WTC11 (cell line): Measurements from ENCODE around the gene ASPHD1. TPM values are rescaled to one million over a fixed set of nuclear protein-coding genes. Genes with fewer than 3 reads are reported as not detected.

Experiments used
- ATAC-seq: fragments of 200-7000 bp; cut with Tn5 transposase; 2 replicates; pipeline ENCODE4 v1.10.0; 2021; ENCODE audit warnings: mild to moderate bottlenecking, moderate library complexity
- CTCF ChIA-PET: fragments of 300-600 bp; sonication (Branson Sonifier 250); formaldehyde crosslinking; loops from one replicate; lab custom pipeline; 2021; ENCODE audit warnings: antibody characterized with exemption; lab: Charles Lee
- POLR2A ChIA-PET: fragments of 350-600 bp; sonication (Branson Sonifier 250); formaldehyde crosslinking; loops from one replicate; lab custom pipeline; 2021; ENCODE audit warnings: antibody characterized with exemption; lab: Charles Lee
- DNase-seq: peaks from one replicate; pipeline ENCODE4 v3.0.0; 2021; ENCODE audit warnings: low spot score
- H3K27ac Mint-ChIP-seq: 2 replicates; pipeline ENCODE4 v1.8.0; 2021; ENCODE audit warnings: mixed read lengths
- H3K27me3 Mint-ChIP-seq: 2 replicates; pipeline ENCODE4 v1.8.0; 2021; ENCODE audit warnings: low read depth, mild to moderate bottlenecking, moderate library complexity, mixed read lengths
- H3K36me3 Mint-ChIP-seq: 2 replicates; pipeline ENCODE4 v1.8.0; 2021; ENCODE audit warnings: mixed read lengths
- H3K4me1 Mint-ChIP-seq: 2 replicates; pipeline ENCODE4 v1.8.0; 2022; ENCODE audit warnings: mixed read lengths
- H3K4me3 Mint-ChIP-seq: 2 replicates; pipeline ENCODE4 v1.8.0; 2021; ENCODE audit warnings: mild to moderate bottlenecking, moderate library complexity, mixed read lengths
- H3K9me3 Mint-ChIP-seq: 2 replicates; pipeline ENCODE4 v1.8.0; 2021; ENCODE audit warnings: mixed read lengths
- CBFB ChIP-seq: sonication (generic); formaldehyde crosslinking; IDR thresholded peaks from 2 replicates; pipeline ENCODE4 v1.8.1; 2022; ENCODE audit warnings: mild to moderate bottlenecking, low read depth, missing genetic modification reagents
- GTF2I ChIP-seq: fragments of 250-450 bp; sonication (Bioruptor Pico); conservative IDR thresholded peaks from 2 replicates; pipeline ENCODE4 v1.4.0; 2021; ENCODE audit warnings: mild to moderate bottlenecking
- HMGA2 ChIP-seq: fragments of 250-450 bp; sonication (Bioruptor Pico); IDR thresholded peaks from 2 replicates; pipeline ENCODE4 v1.4.0; 2021; ENCODE audit warnings: mild to moderate bottlenecking, moderate library complexity
- JAZF1 ChIP-seq: fragments of 250-450 bp; sonication (Bioruptor Pico); IDR thresholded peaks from 2 replicates; pipeline ENCODE4 v1.9.0; 2021; ENCODE audit warnings: moderate library complexity, mild to moderate bottlenecking, inconsistent platforms
- KAT7 ChIP-seq: sonication (generic); formaldehyde crosslinking; IDR thresholded peaks from 2 replicates; pipeline ENCODE4 v1.8.1; 2023; ENCODE audit warnings: missing genetic modification reagents, mild to moderate bottlenecking, borderline replicate concordance
- MXD4 ChIP-seq: fragments of 250-450 bp; sonication (Bioruptor Pico); IDR thresholded peaks from 2 replicates; pipeline ENCODE4 v1.8.0; 2021; ENCODE audit warnings: mild to moderate bottlenecking, moderate library complexity, borderline replicate concordance
- MYBL2 ChIP-seq: sonication (generic); formaldehyde crosslinking; IDR thresholded peaks from 2 replicates; pipeline ENCODE4 v1.8.1; 2023; ENCODE audit warnings: mild to moderate bottlenecking, moderate library complexity, missing genetic modification reagents
- NFYB ChIP-seq: sonication (generic); formaldehyde crosslinking; conservative IDR thresholded peaks from 2 replicates; pipeline ENCODE4 v1.8.0; 2022; ENCODE audit warnings: low read depth, missing genetic modification reagents
- NR1H2 ChIP-seq: sonication (generic); formaldehyde crosslinking; IDR thresholded peaks from 2 replicates; pipeline ENCODE4 v1.9.0; 2021; ENCODE audit warnings: mild to moderate bottlenecking, moderate library complexity, missing genetic modification reagents
- NR2C2 ChIP-seq: sonication (generic); formaldehyde crosslinking; IDR thresholded peaks from 2 replicates; pipeline ENCODE4 v1.8.0; 2022; ENCODE audit warnings: mild to moderate bottlenecking, missing genetic modification reagents
- OVOL2 ChIP-seq: fragments of 250-450 bp; sonication (Bioruptor Pico); IDR thresholded peaks from 2 replicates; pipeline ENCODE4 v1.9.0; 2021; ENCODE audit warnings: mild to moderate bottlenecking, borderline replicate concordance
- PRRX2 ChIP-seq: fragments of 250-450 bp; sonication (Bioruptor Pico); IDR thresholded peaks from 2 replicates; pipeline ENCODE4 v1.8.0; 2021; ENCODE audit warnings: mild to moderate bottlenecking
- SMAD4 ChIP-seq: sonication (generic); formaldehyde crosslinking; IDR thresholded peaks from 2 replicates; pipeline ENCODE4 v1.8.0; 2022; ENCODE audit warnings: mild to moderate bottlenecking, missing genetic modification reagents
- SOX15 ChIP-seq: fragments of 250-450 bp; sonication (Bioruptor Pico); IDR thresholded peaks from 2 replicates; pipeline ENCODE4 v1.9.0; 2021; ENCODE audit warnings: mild to moderate bottlenecking
- ZBTB21 ChIP-seq: sonication (generic); formaldehyde crosslinking; IDR thresholded peaks from 2 replicates; pipeline ENCODE4 v1.8.1; 2023; ENCODE audit warnings: mild to moderate bottlenecking, missing genetic modification reagents, borderline replicate concordance
- ZNF396 ChIP-seq: fragments of 250-450 bp; sonication (Bioruptor Pico); IDR thresholded peaks from 2 replicates; pipeline ENCODE4 v1.8.0; 2021; ENCODE audit warnings: mild to moderate bottlenecking, moderate library complexity, borderline replicate concordance
- total RNA-seq: library from RNA; stranded (reverse); gene quantifications from 3 replicates; pipeline ENCODE4 v1.2.3, GENCODE V29; 2021
- TF ChIP-seq, protein P1 (sequence below): sonication (generic); formaldehyde crosslinking; IDR thresholded peaks from 2 replicates; pipeline ENCODE4 v1.8.0; 2022; ENCODE audit warnings: mild to moderate bottlenecking, missing genetic modification reagents
- TF ChIP-seq, protein P2 (sequence below): sonication (generic); formaldehyde crosslinking; conservative IDR thresholded peaks from 2 replicates; pipeline ENCODE4 v1.8.1; 2023; ENCODE audit warnings: mild to moderate bottlenecking, low read depth, missing genetic modification reagents, moderate library complexity
- TF ChIP-seq, protein P3 (sequence below): sonication (generic); formaldehyde crosslinking; IDR thresholded peaks from 2 replicates; pipeline ENCODE4 v1.8.1; 2023; ENCODE audit warnings: mild to moderate bottlenecking, missing genetic modification reagents, borderline replicate concordance
- TF ChIP-seq, protein P4 (sequence below): sonication (generic); formaldehyde crosslinking; IDR thresholded peaks from 2 replicates; pipeline ENCODE4 v1.8.0; 2023; ENCODE audit warnings: missing genetic modification reagents
- TF ChIP-seq, protein P5 (sequence below): sonication (generic); formaldehyde crosslinking; IDR thresholded peaks from 2 replicates; pipeline ENCODE4 v1.8.0; 2022; ENCODE audit warnings: mild to moderate bottlenecking, missing genetic modification reagents
- TF ChIP-seq, protein P6 (sequence below): sonication (generic); formaldehyde crosslinking; IDR thresholded peaks from 2 replicates; pipeline ENCODE4 v1.8.1; 2023; ENCODE audit warnings: mild to moderate bottlenecking, moderate library complexity, missing genetic modification reagents
- TF ChIP-seq, protein P7 (sequence below): fragments of 250-450 bp; sonication (Bioruptor Pico); IDR thresholded peaks from 2 replicates; pipeline ENCODE4 v1.9.0; 2021; ENCODE audit warnings: moderate library complexity, mild to moderate bottlenecking, inconsistent platforms, borderline replicate concordance

ASPHD1 gene
- total RNA-seq, 1 experiment from 2014 or later = 26.9 TPM

DNA sequence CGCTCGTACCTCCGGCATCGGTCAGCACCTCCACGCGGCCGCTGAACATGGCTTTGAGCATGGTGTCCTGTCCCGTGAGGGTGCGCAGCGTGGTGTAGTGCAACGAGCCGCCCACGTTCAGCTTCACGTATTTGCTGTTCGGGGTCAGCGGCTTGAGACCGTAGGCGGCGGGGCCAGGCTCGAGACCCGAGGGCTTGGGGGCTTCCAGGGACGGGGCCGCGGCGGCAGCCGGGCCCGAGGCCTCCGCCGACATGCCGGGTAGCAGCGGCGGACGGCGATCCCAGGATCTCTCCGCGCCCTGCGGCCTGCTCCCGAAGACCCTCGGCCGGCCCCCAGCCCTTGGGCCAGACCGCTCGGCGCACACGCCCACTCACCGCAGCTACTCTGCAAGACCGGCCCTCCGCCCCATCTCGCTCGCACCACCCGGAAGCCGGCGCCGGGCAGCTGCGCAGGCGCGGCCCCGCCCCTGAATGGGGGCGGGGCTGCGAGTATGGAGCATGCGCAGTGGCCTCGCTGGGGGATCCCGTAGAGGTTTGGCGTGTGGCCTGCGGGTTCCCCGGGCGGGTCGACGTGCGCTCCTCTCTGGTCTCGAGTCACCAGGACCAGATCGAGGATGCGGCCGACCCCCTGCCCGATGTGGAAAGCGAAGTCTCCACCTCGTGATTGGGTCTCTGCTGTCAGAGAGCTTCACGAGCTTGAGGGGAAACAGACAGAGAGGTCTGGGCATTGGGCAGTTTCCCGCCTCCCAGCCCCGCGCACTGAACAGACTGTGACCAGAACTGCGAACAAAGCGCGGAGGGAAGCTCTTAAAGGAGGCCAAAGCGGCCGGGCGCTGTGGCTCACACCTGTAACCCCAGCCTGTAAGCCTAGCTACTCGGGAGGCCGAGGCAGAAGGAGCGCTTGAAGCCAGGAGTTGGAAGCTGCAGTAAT is 25.8 kb downstream of the ASPHD1 start, which contains the start of gene KCTD13:
Gene KCTD13 (minus strand): TSS at position 446 of the 930 bp plus-strand sequence. CDS start 193 bp downstream, at position 253.
- Mint-ChIP-seq H3K4me1 (peaks cover 18% of the 10 kb centered on the region), H3K27ac (peak within 1 kb of the TSS; percentile 97), H3K9me3 (no peaks in the 10 kb centered on the region), H3K36me3 (no peaks in the 10 kb centered on the region; the same call in 1 of the 2 replicates), H3K27me3 (no peaks in the 10 kb centered on the region; the same call in 1 of the 2 replicates), H3K4me3 (peak within 1 kb of the TSS; percentile 93)
- ChIA-PET CTCF (interaction anchor here (0.6 to 1.9 kb wide), 16 partner anchors 11 to 254 kb away, joined by 3 to 16 read pairs (median 4); partner anchors contain the start of genes ASPHD1, SEZ6L2, TLCD3B and TMEM219), POLR2A (interaction anchor here (0.5 to 2.5 kb wide), 11 partner anchors 11 to 861 kb away, joined by 3 to 14 read pairs (median 6); partner anchors contain the start of genes ASPHD1, SEZ6L2, TAOK2 and TMEM219)
- ATAC-seq (peak; percentile 95), DNase-seq (peak; percentile 91)
- TF ChIP-seq NFYB (CRISPR knock-in tag) (no peak), ZBTB21 (CRISPR knock-in tag) (no peak), GTF2I (no peak), SOX15 (CRISPR knock-in tag) (no peak), ZNF396 (CRISPR knock-in tag) (no peak), NR2C2 (CRISPR knock-in tag) (no peak), OVOL2 (CRISPR knock-in tag) (no peak), CBFB (no peak), MYBL2 (CRISPR knock-in tag) (no peak), PRRX2 (CRISPR knock-in tag) (no peak), KAT7 (no peak), MXD4 (no peak), JAZF1 (no peak), HMGA2 (CRISPR knock-in tag) (no peak), NR1H2 (CRISPR knock-in tag) (no peak), SMAD4 (CRISPR knock-in tag) (no peak)
- TF ChIP-seq, protein P1, sequence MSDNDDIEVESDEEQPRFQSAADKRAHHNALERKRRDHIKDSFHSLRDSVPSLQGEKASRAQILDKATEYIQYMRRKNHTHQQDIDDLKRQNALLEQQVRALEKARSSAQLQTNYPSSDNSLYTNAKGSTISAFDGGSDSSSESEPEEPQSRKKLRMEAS = peak; percentile 85
- TF ChIP-seq, protein P2, sequence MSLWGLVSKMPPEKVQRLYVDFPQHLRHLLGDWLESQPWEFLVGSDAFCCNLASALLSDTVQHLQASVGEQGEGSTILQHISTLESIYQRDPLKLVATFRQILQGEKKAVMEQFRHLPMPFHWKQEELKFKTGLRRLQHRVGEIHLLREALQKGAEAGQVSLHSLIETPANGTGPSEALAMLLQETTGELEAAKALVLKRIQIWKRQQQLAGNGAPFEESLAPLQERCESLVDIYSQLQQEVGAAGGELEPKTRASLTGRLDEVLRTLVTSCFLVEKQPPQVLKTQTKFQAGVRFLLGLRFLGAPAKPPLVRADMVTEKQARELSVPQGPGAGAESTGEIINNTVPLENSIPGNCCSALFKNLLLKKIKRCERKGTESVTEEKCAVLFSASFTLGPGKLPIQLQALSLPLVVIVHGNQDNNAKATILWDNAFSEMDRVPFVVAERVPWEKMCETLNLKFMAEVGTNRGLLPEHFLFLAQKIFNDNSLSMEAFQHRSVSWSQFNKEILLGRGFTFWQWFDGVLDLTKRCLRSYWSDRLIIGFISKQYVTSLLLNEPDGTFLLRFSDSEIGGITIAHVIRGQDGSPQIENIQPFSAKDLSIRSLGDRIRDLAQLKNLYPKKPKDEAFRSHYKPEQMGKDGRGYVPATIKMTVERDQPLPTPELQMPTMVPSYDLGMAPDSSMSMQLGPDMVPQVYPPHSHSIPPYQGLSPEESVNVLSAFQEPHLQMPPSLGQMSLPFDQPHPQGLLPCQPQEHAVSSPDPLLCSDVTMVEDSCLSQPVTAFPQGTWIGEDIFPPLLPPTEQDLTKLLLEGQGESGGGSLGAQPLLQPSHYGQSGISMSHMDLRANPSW (CRISPR knock-in tag) = no peak
- TF ChIP-seq, protein P3, sequence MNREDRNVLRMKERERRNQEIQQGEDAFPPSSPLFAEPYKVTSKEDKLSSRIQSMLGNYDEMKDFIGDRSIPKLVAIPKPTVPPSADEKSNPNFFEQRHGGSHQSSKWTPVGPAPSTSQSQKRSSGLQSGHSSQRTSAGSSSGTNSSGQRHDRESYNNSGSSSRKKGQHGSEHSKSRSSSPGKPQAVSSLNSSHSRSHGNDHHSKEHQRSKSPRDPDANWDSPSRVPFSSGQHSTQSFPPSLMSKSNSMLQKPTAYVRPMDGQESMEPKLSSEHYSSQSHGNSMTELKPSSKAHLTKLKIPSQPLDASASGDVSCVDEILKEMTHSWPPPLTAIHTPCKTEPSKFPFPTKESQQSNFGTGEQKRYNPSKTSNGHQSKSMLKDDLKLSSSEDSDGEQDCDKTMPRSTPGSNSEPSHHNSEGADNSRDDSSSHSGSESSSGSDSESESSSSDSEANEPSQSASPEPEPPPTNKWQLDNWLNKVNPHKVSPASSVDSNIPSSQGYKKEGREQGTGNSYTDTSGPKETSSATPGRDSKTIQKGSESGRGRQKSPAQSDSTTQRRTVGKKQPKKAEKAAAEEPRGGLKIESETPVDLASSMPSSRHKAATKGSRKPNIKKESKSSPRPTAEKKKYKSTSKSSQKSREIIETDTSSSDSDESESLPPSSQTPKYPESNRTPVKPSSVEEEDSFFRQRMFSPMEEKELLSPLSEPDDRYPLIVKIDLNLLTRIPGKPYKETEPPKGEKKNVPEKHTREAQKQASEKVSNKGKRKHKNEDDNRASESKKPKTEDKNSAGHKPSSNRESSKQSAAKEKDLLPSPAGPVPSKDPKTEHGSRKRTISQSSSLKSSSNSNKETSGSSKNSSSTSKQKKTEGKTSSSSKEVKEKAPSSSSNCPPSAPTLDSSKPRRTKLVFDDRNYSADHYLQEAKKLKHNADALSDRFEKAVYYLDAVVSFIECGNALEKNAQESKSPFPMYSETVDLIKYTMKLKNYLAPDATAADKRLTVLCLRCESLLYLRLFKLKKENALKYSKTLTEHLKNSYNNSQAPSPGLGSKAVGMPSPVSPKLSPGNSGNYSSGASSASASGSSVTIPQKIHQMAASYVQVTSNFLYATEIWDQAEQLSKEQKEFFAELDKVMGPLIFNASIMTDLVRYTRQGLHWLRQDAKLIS (CRISPR knock-in tag) = no peak
- TF ChIP-seq, protein P4, sequence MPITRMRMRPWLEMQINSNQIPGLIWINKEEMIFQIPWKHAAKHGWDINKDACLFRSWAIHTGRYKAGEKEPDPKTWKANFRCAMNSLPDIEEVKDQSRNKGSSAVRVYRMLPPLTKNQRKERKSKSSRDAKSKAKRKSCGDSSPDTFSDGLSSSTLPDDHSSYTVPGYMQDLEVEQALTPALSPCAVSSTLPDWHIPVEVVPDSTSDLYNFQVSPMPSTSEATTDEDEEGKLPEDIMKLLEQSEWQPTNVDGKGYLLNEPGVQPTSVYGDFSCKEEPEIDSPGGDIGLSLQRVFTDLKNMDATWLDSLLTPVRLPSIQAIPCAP (CRISPR knock-in tag) = peak; percentile 65; the same call in 1 of the 2 replicates
- TF ChIP-seq, protein P5, sequence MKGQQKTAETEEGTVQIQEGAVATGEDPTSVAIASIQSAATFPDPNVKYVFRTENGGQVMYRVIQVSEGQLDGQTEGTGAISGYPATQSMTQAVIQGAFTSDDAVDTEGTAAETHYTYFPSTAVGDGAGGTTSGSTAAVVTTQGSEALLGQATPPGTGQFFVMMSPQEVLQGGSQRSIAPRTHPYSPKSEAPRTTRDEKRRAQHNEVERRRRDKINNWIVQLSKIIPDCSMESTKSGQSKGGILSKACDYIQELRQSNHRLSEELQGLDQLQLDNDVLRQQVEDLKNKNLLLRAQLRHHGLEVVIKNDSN = 0 out of 2 replicates have a peak, but pooled peaks have one; percentile 46
- TF ChIP-seq, protein P6, sequence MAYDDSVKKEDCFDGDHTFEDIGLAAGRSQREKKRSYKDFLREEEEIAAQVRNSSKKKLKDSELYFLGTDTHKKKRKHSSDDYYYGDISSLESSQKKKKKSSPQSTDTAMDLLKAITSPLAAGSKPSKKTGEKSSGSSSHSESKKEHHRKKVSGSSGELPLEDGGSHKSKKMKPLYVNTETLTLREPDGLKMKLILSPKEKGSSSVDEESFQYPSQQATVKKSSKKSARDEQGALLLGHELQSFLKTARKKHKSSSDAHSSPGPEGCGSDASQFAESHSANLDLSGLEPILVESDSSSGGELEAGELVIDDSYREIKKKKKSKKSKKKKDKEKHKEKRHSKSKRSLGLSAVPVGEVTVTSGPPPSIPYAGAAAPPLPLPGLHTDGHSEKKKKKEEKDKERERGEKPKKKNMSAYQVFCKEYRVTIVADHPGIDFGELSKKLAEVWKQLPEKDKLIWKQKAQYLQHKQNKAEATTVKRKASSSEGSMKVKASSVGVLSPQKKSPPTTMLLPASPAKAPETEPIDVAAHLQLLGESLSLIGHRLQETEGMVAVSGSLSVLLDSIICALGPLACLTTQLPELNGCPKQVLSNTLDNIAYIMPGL (CRISPR knock-in tag) = peak; percentile 49; the same call in 1 of the 2 replicates
- TF ChIP-seq, protein P7, sequence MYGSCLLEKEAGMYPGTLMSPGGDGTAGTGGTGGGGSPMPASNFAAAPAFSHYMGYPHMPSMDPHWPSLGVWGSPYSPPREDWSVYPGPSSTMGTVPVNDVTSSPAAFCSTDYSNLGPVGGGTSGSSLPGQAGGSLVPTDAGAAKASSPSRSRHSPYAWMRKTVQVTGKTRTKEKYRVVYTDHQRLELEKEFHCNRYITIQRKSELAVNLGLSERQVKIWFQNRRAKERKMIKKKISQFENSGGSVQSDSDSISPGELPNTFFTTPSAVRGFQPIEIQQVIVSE (CRISPR knock-in tag) = no peak
